OCI-M1 (cell line): ENCODE data around the gene DDB1.

Experiments used
- DNase-seq: peaks from one replicate; lab custom pipeline; 2025; lab: John Stamatoyannopoulos, UW

Gene DDB1

DNA sequence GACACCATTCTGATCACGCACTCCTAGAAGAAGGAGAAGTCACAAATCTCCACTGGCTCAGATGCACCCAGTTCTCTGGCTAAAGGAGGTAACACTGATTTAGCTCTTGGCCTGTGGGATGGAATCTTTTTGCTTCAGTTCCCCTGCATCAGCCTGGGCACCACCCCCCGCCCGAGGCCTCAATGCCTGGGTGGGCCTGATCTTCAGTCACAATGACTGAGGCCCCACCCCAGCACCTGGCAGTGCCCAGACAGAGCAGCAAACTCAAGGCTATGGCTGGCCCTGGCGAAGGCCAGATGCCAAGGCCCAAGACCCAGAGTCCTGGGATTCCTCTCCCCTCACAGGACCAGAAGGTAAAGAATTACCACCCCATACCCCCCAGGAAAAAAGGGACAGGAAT, 23.8 kb upstream of the DDB1 start:
- DNase-seq = no peak

GRCh38 chr11:61354208-61354607, 21.3 kb upstream of the DDB1 start:
- no peak for DNase-seq

GRCh38 chr11:61353131-61354067, 20.5 kb upstream of the DDB1 start:
- DNase-seq = no peak

DNA sequence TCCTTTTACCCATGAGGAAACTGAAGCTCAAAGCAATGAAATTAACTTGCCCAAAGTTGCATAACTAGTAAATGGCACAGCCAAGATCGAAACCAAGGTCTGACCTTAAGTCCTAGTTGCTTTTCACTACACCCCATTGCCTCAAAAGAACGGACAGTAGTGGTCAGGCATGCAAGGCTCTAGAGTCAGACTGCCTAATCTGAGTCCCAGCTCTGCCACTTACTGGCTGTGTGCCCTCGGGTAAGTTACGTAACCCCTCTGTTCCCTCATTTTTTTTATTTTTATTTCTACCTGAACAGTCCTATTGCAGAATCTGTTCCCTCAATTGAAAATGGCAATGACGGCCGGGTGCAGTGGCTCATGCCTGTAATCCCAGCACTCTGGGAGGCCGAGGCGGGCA, 19.1 kb upstream of the DDB1 start:
- DNase-seq = no peak

DNA sequence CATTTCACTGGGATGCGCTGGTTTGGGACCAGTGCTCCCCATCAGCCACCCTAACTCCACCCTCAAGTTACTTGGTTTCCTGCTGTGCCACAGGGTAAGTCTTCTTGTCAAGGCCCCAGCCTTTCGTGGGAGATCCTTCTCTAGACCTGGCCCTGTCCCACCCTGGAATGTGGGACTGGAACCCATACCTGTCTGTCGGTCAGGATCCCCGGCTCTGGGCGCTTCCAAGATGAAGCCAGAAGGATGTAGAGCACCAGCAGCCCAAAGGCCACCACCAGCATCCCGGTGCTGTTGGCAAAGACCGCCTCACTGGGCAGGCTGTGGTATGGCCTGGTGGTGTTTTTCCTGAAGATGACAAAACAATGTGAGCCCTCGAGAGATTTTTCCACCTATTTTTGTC, 17.9 kb upstream of the DDB1 start:
- DNase-seq = no peak

- DNase-seq = no peak
Observed at GRCh38 chr11:61350336-61350735, 17.4 kb upstream of the DDB1 start.

- DNase-seq = no peak
Observed at GRCh38 chr11:61349916-61350315, 17.0 kb upstream of the DDB1 start.

- no peak for DNase-seq
Observed at GRCh38 chr11:61349189-61349751, 16.4 kb upstream of the DDB1 start.

- DNase-seq = no peak
Observed at GRCh38 chr11:61347916-61348461, 15.1 kb upstream of the DDB1 start.

- DNase-seq = no peak
Observed at GRCh38 chr11:61345954-61346843, 13.3 kb upstream of the DDB1 start.

- no peak for DNase-seq
Observed at GRCh38 chr11:61345170-61345610, 12.3 kb upstream of the DDB1 start.

DNA sequence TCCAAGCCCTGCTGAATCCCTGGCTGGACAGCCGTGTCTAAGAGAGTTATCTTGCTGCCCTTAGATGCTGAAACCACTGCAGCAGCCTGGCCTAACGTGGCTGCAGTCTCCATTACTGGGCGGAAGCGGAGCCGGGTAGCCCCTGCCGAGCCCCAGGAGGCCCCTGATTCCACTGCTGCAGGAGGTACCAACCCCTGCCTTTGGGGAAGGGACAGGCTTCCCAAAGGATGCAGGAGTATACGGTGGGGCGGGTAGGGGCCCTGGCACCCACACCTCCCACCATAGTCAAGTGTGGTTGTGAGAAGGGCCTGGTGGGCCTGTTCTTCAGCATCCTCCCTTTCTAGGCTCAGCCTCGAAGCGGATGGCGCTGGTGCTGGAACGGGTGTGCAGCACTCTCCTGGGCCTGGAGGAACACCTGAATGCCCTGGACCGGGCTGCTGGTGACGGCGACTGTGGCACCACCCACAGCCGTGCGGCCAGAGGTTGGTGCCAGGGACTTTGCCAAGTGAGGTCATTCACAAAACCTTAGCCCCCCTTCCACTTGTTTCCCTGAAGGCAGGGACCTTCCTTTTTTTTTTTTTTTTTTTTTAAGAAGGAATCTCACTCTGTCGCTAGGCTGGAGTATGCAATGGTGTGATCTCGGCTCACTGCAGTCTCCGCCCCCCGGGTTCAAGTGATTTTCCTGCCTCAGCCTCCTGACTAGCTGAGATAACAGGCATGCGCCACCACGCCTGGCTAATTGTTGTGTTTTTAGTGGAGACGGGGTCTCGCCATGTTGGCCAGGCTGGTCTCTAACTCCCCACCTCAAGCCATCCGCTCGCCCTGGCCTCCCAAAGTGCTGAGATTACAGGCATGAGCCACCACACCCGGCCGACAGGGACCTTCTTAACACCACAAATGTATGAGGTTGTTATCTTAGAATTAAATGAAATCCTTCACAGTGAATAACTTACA, 11.2 kb upstream of the DDB1 start:
- DNase-seq = no peak

- no peak for DNase-seq
Observed at GRCh38 chr11:61342207-61342803, 9.4 kb upstream of the DDB1 start.

GRCh38 chr11:61341706-61342105, 8.8 kb upstream of the DDB1 start:
- DNase-seq = no peak

GRCh38 chr11:61340979-61341378, 8.1 kb upstream of the DDB1 start:
- DNase-seq = no peak

DNA sequence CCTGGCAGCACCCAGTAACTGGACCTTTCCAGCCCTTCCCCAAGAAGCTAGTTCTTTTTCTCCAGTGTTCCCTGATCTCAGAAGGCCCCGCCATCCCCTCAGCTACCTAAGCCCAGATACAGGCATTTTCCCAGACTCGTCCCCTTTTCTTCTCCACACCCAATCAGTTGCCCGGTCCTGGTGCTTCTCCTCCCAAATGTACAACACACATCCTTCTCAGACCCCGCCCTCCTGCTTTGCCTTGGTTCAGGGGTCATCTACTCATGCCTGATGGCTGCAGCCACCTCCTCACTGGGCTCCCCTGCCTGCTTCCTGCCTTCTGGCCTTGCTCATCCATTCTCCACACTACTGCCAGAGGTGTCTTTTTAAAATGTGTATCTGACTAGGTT, 6.6 kb upstream of the DDB1 start:
- no peak for DNase-seq

GRCh38 chr11:61338783-61339489, 6.0 kb upstream of the DDB1 start:
- DNase-seq = no peak

- DNase-seq = no peak
Observed at GRCh38 chr11:61337706-61338470, 5.0 kb upstream of the DDB1 start.
